Gastroesophageal sphincter (tissue), 3 donors: ENCODE data around the gene ARL10.

ENCODE experiments used
- EP300 ChIP-seq: sonication (generic); formaldehyde crosslinking; IDR thresholded peaks from one replicate; pipeline ENCODE4 v1.6.1; 2017; ENCODE audit warnings: antibody characterized with exemption, mild to moderate bottlenecking
- POLR2A ChIP-seq, 2 donors: fragments of 450-650 bp; IDR thresholded peaks; one replicate each; pipeline ENCODE4 v1.6.1; 2017; ENCODE audit warnings: antibody characterized with exemption in 2 of 2, mild to moderate bottlenecking in 2 of 2, moderate library complexity in 1 of 2
- POLR2AphosphoS5 ChIP-seq: sonication (generic); formaldehyde crosslinking; IDR thresholded peaks from one replicate; pipeline ENCODE4 v1.6.1; 2017; ENCODE audit warnings: antibody characterized with exemption
- TF ChIP-seq, protein P1 (sequence below), 4 experiments: fragments of 200-600 bp in 2 of 4; fragments of 450-650 bp in 2 of 4; sonication (generic) in 1 of 4; IDR thresholded peaks; one replicate each; pipeline ENCODE4 v1.5.1; 2017 to 2019; ENCODE audit warnings: antibody characterized with exemption in 4 of 4, mild to moderate bottlenecking in 2 of 4, moderate library complexity in 2 of 4

DNA sequence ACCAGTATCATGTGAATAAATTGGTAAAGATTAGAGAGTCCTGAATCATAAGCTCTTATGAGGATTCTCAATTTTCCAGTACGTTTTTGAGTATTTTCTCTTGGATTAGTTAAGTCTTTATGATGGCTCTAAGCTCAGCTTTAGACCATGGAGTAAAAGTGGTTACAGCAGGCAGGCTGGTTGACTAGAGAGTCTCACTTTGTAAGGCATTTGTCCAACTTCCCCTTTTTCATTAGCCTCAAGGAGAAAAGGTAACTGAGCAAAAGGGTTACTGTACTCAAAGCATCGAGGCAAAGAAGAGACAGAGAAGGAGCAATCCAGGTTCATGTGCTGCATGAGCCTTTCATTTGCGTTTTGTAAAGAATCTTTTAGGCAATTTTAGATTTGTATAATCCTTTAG is 14.6 kb downstream of the ARL10 start:
- TF ChIP-seq POLR2A (IDR thresholded peaks at IDR 0.05) (no peak), EP300 (no peak), POLR2AphosphoS5 (no peak)
- TF ChIP-seq, protein P1, sequence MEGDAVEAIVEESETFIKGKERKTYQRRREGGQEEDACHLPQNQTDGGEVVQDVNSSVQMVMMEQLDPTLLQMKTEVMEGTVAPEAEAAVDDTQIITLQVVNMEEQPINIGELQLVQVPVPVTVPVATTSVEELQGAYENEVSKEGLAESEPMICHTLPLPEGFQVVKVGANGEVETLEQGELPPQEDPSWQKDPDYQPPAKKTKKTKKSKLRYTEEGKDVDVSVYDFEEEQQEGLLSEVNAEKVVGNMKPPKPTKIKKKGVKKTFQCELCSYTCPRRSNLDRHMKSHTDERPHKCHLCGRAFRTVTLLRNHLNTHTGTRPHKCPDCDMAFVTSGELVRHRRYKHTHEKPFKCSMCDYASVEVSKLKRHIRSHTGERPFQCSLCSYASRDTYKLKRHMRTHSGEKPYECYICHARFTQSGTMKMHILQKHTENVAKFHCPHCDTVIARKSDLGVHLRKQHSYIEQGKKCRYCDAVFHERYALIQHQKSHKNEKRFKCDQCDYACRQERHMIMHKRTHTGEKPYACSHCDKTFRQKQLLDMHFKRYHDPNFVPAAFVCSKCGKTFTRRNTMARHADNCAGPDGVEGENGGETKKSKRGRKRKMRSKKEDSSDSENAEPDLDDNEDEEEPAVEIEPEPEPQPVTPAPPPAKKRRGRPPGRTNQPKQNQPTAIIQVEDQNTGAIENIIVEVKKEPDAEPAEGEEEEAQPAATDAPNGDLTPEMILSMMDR (IDR thresholded peaks at IDR 0.05), result no peak
